Esophagus muscularis mucosa (tissue), 4 donors: ENCODE measurements around the gene PTPRN2. TPM values are rescaled to one million over a fixed set of nuclear protein-coding genes. Genes with fewer than 3 reads are reported as not detected.

ENCODE experiments used
- DNase-seq: peaks from one replicate; pipeline ENCODE4 v3.0.0-alpha.2; 2017; ENCODE audit errors: extremely low spot score
- H3K27ac ChIP-seq, 4 donors: fragments of 200-600 bp; sonication (generic); replicated peaks in 1 of 4; 1 replicate in 3 of 4; 2 replicates in 1 of 4; pipeline ENCODE4 v1.5.1; 2016 to 2019; ENCODE audit warnings: mild to moderate bottlenecking in 1 of 4
- H3K27me3 ChIP-seq, 4 donors: fragments of 200-600 bp; sonication (generic); one replicate each; pipeline versions ENCODE4 v1.5.1 to v1.6.0; 2016 to 2019
- H3K36me3 ChIP-seq, 4 donors: fragments of 200-600 bp; sonication (generic); one replicate each; pipeline ENCODE4 v1.5.1; 2016 to 2019
- H3K4me1 ChIP-seq, 4 donors: fragments of 200-600 bp; sonication (generic); one replicate each; pipeline ENCODE4 v1.5.1; 2016 to 2019
- H3K4me3 ChIP-seq, 4 donors: fragments of 200-600 bp; sonication (generic); 1 replicate in 2 of 4; 2 replicates in 2 of 4; pipeline ENCODE4 v1.5.1; 2016 to 2019; ENCODE audit warnings: mild to moderate bottlenecking in 4 of 4, moderate library complexity in 1 of 4
- H3K9me3 ChIP-seq, 4 donors: fragments of 200-600 bp; sonication (generic); 1 replicate in 3 of 4; 2 replicates in 1 of 4; pipeline ENCODE4 v1.5.1; 2016 to 2019
- EP300 ChIP-seq: sonication (generic); formaldehyde crosslinking; IDR thresholded peaks from one replicate; pipeline ENCODE4 v1.6.1; 2017; ENCODE audit warnings: antibody characterized with exemption
- POLR2A ChIP-seq: fragments of 450-650 bp; IDR thresholded peaks from one replicate; pipeline ENCODE4 v1.6.1; 2017; ENCODE audit warnings: antibody characterized with exemption, moderate library complexity, mild to moderate bottlenecking, low read depth
- POLR2AphosphoS5 ChIP-seq, 2 donors: sonication (generic); formaldehyde crosslinking; IDR thresholded peaks; one replicate each; pipeline ENCODE4 v1.6.1; 2017; ENCODE audit warnings: antibody characterized with exemption in 2 of 2
- WGBS: methylation state at CpG from one replicate; pipeline ENCODE4 v1.1.5; 2018; 5-methylcytosine and 5-hydroxymethylcytosine counted together
- intact Hi-C: fragments of 100-400 bp; cut with DNase I; formaldehyde crosslinking; loops from one replicate; pipeline ENCODE4 v1.15.1; 2023
- total RNA-seq, 4 donors: library from RNA; depleted of rRNA; stranded (reverse); fragments of >200 nt; gene quantifications; one replicate each; pipeline versions ENCODE4 v1.1.0 to v1.2.1, GENCODE V29; 2016
- TF ChIP-seq, protein P1 (sequence below), 3 experiments: fragments of 200-600 bp in 2 of 3; fragments of 450-650 bp in 1 of 3; sonication (generic) in 2 of 3; IDR thresholded peaks; one replicate each; pipeline ENCODE4 v1.5.1; 2017 to 2019; ENCODE audit warnings: antibody characterized with exemption in 3 of 3, mild to moderate bottlenecking in 2 of 3, moderate library complexity in 1 of 3

Gene PTPRN2
- total RNA-seq, 4 donors from 2014 or later: 2.1 to 3.1 (median 3.1) TPM

DNA sequence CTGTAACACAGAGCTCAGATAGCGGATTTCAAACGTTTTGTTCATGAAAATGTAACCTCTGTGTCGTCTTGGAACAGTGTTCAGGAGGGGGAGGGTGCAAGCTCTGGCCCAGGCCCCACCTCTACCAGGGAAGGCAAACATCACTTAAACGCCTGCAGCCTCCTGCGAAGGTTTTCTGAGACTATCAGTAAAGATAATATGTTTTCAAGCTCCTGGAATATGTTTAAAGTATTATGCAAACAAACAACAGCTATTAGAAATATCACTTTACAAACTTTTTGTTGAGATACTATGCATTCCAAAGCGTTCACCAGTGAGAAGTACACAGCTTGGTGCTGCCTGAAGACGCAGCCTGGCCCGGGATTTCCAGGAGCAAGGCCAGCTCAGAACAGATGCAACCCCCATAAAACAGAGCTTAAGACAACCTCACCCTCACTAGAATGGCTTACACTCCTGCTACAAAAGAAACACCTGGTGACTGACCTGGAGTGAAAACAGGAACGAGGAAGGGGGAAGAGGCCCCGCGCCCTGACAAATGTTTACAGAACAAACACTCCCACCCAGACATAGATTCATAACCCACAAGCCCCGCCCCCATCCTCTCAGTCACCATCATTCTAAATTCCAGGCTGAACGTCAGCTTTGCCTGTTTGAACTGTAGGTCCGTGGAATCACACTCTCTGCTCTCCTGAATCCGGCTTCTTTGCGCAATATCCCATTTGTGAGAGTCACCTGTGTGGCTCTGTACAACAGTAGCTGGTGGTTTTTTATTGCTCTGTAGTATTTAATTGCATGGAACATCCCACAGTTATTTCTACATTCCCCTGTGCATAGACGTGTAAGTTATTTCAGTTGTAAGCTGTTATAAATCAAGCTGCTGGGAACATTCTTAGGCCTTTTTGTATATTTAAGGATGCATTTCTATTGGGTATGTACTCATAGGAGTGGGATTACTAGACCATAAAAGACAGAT lies 155.0 kb downstream of the PTPRN2 start:
- Histone ChIP-seq H3K9me3 (no peaks in the 10 kb centered on the region), H3K36me3 (no peaks in the 10 kb centered on the region), H3K27me3 (no peaks in the 10 kb centered on the region), H3K4me3 (peak overlapping the region in 3 of 4 donors; percentile 17 to 30 (median 28)), H3K4me1 (peaks cover 7 to 22% (median 21%) of the 10 kb centered on the region in 4 donors), H3K27ac (peak overlapping the region; percentile 62 to 74 (median 69))
- DNase-seq: no peak
- TF ChIP-seq POLR2AphosphoS5 (IDR thresholded peaks at IDR 0.05) (peak; percentile 23 to 44), EP300 (no peak)
- 16% methylated on average over 17 of the region's 17 CpGs for WGBS
- intact Hi-C loops: no loop called here

DNA sequence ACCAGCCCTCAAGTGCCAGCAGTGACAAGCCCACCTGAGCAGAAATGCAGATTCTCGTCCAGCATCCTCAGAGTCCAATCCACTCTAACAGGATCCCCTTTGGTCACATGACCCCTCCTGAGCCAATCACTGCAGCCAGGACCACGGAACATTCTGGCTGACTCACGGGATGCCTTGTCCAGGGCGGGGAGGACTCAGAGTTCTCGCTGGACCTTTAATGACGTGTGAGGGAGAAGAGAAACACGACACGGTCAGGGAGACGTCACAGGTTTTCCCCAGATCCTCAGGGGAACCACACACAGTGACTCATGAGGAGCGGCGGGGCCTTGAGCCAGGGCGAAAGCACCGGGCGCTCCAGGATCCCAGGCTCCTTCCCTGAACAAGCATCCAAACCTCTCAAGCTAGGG lies 155.7 kb downstream of the PTPRN2 start:
- WGBS: 44% methylated on average over 8 of the region's 14 CpGs
- peak overlapping the region; percentile 62 to 74 (median 69) for H3K27ac ChIP-seq
- H3K9me3 ChIP-seq: no peaks in the 10 kb centered on the region
- H3K4me3 ChIP-seq: peak overlapping the region in 3 of 4 donors; percentile 17 to 30 (median 28)
- TF ChIP-seq, protein P1, sequence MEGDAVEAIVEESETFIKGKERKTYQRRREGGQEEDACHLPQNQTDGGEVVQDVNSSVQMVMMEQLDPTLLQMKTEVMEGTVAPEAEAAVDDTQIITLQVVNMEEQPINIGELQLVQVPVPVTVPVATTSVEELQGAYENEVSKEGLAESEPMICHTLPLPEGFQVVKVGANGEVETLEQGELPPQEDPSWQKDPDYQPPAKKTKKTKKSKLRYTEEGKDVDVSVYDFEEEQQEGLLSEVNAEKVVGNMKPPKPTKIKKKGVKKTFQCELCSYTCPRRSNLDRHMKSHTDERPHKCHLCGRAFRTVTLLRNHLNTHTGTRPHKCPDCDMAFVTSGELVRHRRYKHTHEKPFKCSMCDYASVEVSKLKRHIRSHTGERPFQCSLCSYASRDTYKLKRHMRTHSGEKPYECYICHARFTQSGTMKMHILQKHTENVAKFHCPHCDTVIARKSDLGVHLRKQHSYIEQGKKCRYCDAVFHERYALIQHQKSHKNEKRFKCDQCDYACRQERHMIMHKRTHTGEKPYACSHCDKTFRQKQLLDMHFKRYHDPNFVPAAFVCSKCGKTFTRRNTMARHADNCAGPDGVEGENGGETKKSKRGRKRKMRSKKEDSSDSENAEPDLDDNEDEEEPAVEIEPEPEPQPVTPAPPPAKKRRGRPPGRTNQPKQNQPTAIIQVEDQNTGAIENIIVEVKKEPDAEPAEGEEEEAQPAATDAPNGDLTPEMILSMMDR (IDR thresholded peaks at IDR 0.05): no peak
- TF ChIP-seq EP300 (peak; percentile 91), POLR2AphosphoS5 (IDR thresholded peaks at IDR 0.05) (peak; percentile 79 to 88)
- H3K4me1 ChIP-seq: peaks cover 7 to 22% (median 21%) of the 10 kb centered on the region in 4 donors
- intact Hi-C loops: no loop called here
- H3K27me3 ChIP-seq: no peaks in the 10 kb centered on the region
- H3K36me3 ChIP-seq: no peaks in the 10 kb centered on the region
- DNase-seq: no peak

DNA sequence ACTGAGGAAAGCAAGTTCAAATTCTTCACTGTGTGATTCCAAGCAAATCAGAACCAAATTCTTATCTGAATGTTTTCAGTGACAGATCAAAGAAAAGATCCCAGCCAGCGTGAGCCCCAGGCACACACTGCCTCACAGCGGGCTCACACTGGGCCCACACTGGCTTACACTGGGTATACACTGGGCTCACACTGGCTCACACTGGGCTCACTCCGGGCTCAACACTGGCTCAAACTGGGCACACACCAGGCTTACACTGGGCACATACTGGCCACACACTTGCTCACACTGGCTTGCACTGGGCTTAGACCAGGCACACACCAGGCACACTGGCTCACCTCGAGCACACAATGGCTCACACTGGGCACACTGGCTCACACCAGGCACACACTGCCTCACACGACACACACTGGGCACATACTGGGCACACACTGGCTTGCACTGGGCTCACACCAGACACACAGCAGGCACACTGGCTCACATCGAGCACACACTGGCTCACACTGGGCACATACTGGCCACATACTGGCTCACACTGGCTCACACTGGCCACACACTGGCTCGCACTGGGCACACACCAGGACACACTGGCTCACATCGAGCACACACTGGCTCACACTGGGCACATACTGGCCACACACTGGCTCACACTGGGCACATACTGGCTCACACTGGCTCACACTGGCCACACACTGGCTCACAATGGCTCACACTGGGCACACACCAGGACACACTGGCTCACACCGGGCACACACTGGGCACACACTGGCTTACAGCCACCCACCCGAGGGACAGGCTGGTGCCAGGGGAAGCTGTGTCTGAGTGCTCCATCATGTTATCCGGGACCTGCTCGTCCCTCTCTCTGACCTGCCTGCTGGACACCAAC lies 156.3 kb downstream of the PTPRN2 start:
- Histone ChIP-seq H3K4me1 (peaks cover 7 to 22% (median 21%) of the 10 kb centered on the region in 4 donors), H3K9me3 (no peaks in the 10 kb centered on the region), H3K27me3 (no peaks in the 10 kb centered on the region), H3K27ac (peak overlapping the region; percentile 54 to 74 (median 69)), H3K4me3 (peak overlapping the region in 1 of 4 donors; percentile 6), H3K36me3 (no peaks in the 10 kb centered on the region)
- WGBS: 79% methylated on average over 6 of the region's 12 CpGs
- intact Hi-C loops: no loop called here
- DNase-seq: no peak
- TF ChIP-seq, protein P1 (IDR thresholded peaks at IDR 0.05): no peak
- no peak for TF ChIP-seq EP300
- no peak for TF ChIP-seq POLR2AphosphoS5 (IDR thresholded peaks at IDR 0.05)
- TF ChIP-seq POLR2A: no peak

DNA sequence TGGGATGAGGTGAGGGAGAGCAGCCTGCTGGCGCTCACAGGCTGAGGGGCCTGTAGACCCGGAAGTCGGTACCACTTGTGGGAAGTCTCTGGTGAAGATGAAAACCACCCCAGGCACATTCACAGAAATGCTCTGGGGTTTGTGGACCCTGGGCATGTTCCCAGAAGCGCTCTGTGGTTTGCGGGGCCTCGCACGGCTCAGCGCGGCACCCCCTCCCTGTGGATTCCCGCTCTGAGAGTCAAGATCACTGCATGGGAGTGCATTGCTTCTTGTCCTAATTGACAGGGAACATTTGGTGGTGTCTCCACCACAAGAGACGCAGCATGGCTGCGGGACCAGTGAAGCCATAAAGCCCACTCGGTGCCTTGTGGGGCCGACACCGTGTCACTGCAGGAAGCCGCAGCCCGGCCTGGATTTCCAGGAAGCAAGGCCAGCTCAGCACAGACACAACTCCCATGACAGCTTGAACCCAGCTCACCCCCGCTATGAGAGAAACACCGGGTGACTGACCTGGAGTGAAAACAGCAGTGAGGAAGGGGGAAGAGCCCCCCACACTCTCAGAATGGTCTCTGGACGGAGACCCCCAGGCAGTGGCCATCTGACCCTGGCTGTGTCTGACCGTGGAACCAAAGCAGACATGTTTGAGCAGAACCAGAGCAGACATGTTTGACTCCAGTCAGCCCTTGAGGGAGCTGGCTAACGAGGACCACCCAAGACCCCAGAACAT lies 157.2 kb downstream of the PTPRN2 start:
- peaks cover 7 to 22% (median 21%) of the 10 kb centered on the region in 4 donors for H3K4me1 ChIP-seq
- 90% methylated on average over 22 of the region's 22 CpGs for whole genome bisulfite sequencing
- DNase-seq: no peak
- H3K27me3 ChIP-seq: no peaks in the 10 kb centered on the region
- intact Hi-C loops: no loop called here
- TF ChIP-seq POLR2AphosphoS5 (IDR thresholded peaks at IDR 0.05) (no peak), POLR2A (no peak), EP300 (no peak)
- TF ChIP-seq, protein P1 (IDR thresholded peaks at IDR 0.05): no peak
- no peaks in the 10 kb centered on the region for H3K9me3 ChIP-seq
- H3K36me3 ChIP-seq: no peaks in the 10 kb centered on the region
- H3K4me3 ChIP-seq: no peak overlapping the region
- peak overlapping the region in 3 of 4 donors; percentile 64 to 74 (median 74) for H3K27ac ChIP-seq
